GM12873 (cell line): ENCODE results near the gene GLI3.

Experiments used
- CTCF ChIP-seq: IDR thresholded peaks from 2 replicates; pipeline ENCODE4 v1.5.1; 2012; ENCODE audit warnings: low read depth, mild to moderate bottlenecking, moderate library complexity, low read length, control low read depth; ENCODE audit not compliant: insufficient read depth; ENCODE audit errors: missing control alignments

The GLI3 gene

DNA sequence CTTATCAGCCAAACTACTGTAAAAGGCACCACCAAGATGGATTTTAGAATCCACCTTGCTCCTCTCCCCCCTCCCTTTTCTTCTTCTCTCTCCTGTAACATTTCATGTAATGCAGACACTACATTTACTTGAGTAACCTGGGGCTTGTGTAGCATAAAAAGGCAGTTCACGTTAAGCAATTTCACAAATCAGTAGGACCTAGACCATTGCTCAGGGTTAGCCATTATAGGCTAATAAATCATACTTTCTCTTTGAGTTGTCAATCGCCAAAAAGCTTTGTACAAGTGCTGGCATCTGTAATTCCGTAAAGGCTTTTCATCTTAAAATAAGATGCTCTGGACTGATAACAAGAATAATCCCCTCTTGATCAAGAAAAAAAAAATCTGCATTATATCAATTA lies 224.7 kb downstream of the GLI3 start:
- no peak for TF ChIP-seq CTCF

DNA sequence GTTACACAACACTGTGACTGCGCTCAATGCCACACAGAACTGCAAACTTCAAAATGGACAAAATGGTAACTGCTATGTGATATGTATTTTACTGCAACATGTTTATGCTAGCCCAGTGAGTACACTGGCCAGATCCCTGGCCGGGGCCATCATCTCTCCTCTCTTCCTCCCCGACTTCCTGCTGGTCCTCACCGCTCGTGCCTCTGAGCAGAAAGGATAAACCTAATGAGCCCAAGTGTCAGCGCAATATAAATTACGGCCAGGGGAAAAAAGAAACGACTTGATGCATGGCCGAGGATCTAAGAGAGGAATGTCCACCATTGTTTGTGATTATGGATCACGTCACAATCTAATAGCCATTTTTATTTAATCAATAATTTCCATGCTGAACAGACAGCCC lies 225.2 kb downstream of the GLI3 start:
- no peak for TF ChIP-seq CTCF

DNA sequence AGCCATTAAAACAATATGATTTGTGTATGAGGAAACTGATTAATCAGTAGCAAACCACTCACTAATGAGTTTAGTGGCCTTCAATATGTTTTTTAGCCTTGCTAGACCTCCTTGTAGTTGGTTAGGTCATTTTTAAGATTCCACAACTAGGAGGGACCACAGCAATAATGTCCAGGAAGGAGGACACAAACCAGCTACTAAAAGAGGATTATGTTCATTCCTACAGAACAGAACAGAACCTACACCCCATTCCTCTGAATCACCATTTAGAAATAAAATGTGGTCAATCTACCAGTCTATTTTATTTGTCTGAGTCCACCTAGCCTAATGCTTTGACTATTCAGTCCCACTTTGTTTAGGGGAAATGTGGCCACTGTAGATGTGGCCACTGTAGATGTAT lies 226.3 kb downstream of the GLI3 start:
- TF ChIP-seq CTCF, result no peak

DNA sequence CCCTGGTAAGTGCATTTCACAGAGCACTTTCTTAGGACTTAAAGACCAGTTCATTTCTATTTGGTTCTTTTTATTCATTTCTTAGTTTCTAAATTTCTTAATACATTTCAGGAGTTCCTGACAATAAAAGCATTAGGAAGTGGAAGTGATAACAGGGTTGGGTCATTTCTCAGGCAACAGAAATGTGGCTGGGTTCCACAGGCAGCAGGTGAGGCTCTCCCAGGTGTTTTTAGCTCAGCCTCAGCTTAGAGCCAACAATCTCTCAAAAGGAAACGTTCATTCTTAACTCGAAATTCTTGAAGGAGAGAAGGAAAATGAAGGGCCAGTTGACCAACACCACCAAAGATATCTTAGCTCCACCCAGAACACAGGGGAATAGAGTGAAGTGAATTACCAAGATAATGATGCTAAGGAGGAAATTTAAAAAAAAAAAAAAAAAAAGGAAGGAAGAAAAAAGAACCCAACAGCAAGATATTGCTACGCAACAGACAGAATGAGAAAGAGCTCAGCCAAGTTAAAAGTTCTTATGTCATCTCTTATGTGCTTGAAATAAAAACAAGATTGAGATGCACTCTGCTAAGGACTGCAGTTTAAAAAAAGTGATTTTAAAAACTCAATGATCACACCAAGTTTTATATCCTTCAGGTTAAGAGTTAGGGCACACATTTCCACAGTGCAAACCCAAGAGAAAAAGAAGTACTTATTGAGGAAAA lies 230.1 kb downstream of the GLI3 start:
- TF ChIP-seq CTCF, result no peak

DNA sequence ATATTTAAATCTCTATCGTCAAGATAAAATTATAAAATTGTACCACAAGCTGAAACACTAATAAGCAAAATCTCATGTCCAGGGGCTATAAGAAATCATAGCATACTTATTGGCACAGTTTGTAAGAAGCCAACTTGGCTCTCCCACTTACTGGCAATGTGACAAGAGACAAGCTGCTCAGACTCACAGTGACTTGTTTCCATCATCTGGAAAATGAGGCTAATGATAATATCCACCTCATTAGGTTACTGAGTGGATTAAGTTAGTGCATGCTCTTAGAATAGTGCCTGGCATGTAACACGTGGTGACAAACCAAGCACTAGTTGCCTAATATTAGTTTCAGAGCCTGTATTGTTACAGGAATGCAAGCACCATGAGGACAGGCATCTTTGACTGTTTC lies 234.4 kb downstream of the GLI3 start:
- TF ChIP-seq CTCF, result no peak

DNA sequence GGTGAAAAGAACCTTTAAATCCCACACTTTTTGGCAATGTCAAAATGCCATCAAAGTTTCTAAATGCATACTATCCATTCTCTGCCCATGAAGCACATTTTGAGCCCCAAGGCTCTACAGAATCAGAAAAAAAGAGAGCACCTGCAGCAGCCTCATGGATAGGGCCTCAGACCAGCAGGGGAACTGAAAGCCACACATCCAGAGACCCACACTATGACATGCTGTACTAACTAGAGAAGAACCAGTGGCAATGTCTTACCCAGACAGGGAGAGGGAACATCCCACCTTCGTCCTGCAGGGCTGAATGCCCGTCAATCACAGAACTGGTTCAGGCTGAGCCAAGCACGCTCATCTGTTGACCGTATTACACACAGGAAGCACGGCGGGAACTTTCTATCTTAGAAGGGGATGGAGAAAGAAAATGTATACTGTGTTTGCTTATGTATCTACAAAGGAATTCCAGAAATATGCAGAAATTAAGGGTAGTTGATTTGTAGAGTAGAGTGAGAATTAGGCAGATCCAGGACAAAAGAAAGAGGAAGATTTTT lies 237.2 kb downstream of the GLI3 start:
- TF ChIP-seq CTCF, result no peak

DNA sequence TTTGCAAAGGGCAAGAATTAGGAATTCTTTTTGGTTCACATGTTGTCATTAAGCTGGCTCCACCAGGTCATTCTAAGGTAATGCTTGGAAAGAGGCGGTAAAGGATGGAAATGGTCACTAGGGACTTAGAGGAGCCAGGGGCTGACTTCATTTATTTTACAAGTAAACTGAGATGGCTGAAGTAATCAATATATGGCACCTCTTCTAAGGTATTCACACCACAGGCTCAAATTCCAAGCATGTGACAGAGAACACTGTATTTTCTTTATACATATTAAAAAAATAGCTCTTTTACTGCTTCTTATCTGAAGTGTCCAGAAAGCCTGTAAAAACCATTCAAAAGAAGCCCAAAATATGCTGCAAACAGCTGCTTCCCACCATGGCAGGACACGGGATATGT lies 239.0 kb downstream of the GLI3 start:
- TF ChIP-seq CTCF, result no peak
